Thoracic aorta (tissue), 2 donors: Measurements from ENCODE around the gene CEP104. TPM values are rescaled to one million over a fixed set of nuclear protein-coding genes. Genes with fewer than 3 reads are reported as not detected.

Source experiments
- ATAC-seq: fragments of 150-250 bp; one replicate; pipeline ENCODE4 v1.8.0; 2017; ENCODE audit warnings: low read depth; ENCODE audit not compliant: insufficient number of reproducible peaks, low FRiP score
- DNase-seq: peaks from one replicate; pipeline ENCODE4 v3.0.0-alpha.2; 2020; ENCODE audit warnings: low spot score
- H3K27ac ChIP-seq, 2 donors: fragments of 200-600 bp; sonication (generic); 1 replicate in 1 of 2; 2 replicates in 1 of 2; pipeline ENCODE4 v1.5.1; 2016; ENCODE audit warnings: mild to moderate bottlenecking in 2 of 2, moderate library complexity in 2 of 2
- H3K27me3 ChIP-seq: fragments of 200-600 bp; sonication (generic); replicated peaks from 2 replicates; pipeline ENCODE4 v1.6.0; 2016; ENCODE audit warnings: mild to moderate bottlenecking; ENCODE audit not compliant: insufficient read depth
- H3K36me3 ChIP-seq: fragments of 200-600 bp; sonication (generic); one replicate; pipeline ENCODE4 v1.5.1; 2016
- H3K4me1 ChIP-seq, 2 donors: fragments of 200-600 bp; sonication (generic); 1 replicate in 1 of 2; 2 replicates in 1 of 2; pipeline versions ENCODE4 v1.5.1 to v1.6.0; 2016; ENCODE audit warnings: low read depth in 2 of 2, mild to moderate bottlenecking in 1 of 2; ENCODE audit not compliant: control insufficient read depth in 1 of 2
- H3K4me3 ChIP-seq: fragments of 200-600 bp; sonication (generic); 2 replicates; pipeline ENCODE4 v1.5.1; 2016; ENCODE audit warnings: mild to moderate bottlenecking
- H3K9me3 ChIP-seq: fragments of 200-600 bp; sonication (generic); 2 replicates; pipeline ENCODE4 v1.5.1; 2016
- CTCF ChIP-seq: fragments of 200-600 bp; sonication (generic); IDR thresholded peaks from one replicate; pipeline ENCODE4 v1.5.1; 2019; ENCODE audit warnings: antibody characterized with exemption
- total RNA-seq, 2 donors: library from RNA; depleted of rRNA; stranded (reverse); fragments of >200 nt; gene quantifications; one replicate each; pipeline versions ENCODE4 v1.1.0 to v1.2.3, GENCODE V29; 2016

Gene CEP104
- total RNA-seq, 2 donors from 2014 or later, result 27.3 to 59.2 TPM

DNA sequence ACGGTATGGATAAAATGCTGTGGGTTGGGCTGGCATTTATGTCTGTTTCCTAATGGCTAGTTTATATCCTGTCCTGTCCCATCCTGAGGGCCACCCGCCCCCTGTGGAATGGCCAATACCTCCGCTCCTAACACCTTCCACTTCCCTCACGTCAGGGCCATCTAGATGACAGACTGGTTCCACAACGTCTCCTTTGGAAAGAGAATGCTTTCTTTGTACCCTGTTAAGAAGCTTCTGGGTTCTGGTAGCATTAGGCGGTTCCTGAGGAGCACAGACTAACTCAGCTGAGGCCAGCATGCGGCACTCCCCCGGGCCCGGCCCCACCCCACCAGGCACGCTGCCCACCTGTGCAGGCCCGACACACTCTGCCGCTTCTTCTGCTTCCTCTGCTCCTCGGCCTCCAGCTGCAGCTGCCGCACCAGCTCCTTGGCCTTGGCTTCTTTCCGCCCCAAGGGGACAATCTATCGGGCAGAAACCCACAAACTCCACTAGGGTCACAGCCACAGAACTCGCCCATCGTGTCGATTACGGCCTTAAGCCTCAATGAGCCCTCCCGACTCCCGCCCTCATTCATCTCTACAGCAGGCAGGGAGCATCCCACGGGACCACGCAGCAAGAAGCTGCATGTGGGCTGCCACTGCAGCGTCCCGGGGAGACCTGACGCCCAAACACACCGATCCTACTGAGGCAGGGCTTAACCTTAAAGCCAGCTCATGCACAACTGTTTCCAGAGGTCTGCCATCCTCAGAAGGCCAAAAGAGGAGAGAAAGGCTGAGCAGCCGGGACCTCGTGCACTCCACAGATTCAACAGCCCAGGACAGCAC, 73.1 kb downstream of the CEP104 start:
- ATAC-seq, result no peak
- Histone ChIP-seq H3K4me1 (no peaks in the 10 kb centered on the region), H3K27me3 (no peaks in the 10 kb centered on the region), H3K9me3 (no peaks in the 10 kb centered on the region), H3K36me3 (peaks cover 73% of the 10 kb centered on the region), H3K4me3 (no peak overlapping the region), H3K27ac (no peak overlapping the region)
- TF ChIP-seq CTCF, result no peak
- DNase-seq, result no peak

- no peak for TF ChIP-seq CTCF
- ATAC-seq (no peak), DNase-seq (no peak)
- Histone ChIP-seq H3K36me3 (peaks cover 53% of the 10 kb centered on the region), H3K4me1 (no peaks in the 10 kb centered on the region), H3K9me3 (no peaks in the 10 kb centered on the region), H3K27me3 (no peaks in the 10 kb centered on the region), H3K4me3 (no peak overlapping the region), H3K27ac (no peak overlapping the region)
Observed at GRCh38 chr1:3780901-3781300, 76.1 kb downstream of the CEP104 start.

DNA sequence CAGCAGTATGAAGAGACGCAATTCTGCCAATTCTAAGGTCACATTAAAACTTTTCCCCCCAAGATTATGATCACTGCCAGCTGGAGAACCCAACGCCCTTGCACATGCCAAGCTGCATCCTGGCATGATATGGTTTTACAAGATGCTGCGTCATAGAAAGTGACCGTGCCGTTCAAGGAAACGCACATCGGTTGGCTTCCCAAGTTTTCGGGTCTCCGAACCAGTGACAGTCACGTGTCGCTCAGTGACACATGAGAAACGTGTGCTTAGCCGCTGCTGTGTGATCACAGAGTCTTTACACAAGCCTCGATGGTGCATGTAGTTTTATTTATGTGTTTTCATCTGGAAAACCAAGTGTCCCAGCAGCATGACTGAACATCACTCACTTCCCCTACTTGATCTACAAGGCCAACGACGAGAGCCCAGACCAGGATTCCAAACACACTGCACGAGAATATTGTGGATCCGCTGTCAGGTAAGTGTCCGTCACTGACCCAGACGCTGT, 77.0 kb downstream of the CEP104 start:
- ATAC-seq, result no peak
- H3K4me3 ChIP-seq, result no peak overlapping the region
- no peak overlapping the region for H3K27ac ChIP-seq
- no peaks in the 10 kb centered on the region for H3K4me1 ChIP-seq
- no peak for DNase-seq
- no peaks in the 10 kb centered on the region for H3K9me3 ChIP-seq
- peaks cover 46% of the 10 kb centered on the region for H3K36me3 ChIP-seq
- TF ChIP-seq CTCF, result no peak
- H3K27me3 ChIP-seq, result no peaks in the 10 kb centered on the region

- no peak for TF ChIP-seq CTCF
Observed at GRCh38 chr1:3779265-3779911, 77.6 kb downstream of the CEP104 start.

GRCh38 chr1:3778590-3779264, 78.3 kb downstream of the CEP104 start:
- Histone ChIP-seq H3K9me3 (no peaks in the 10 kb centered on the region), H3K27me3 (no peaks in the 10 kb centered on the region), H3K4me3 (no peak overlapping the region), H3K4me1 (peaks cover 0 to 2% of the 10 kb centered on the region in 2 donors), H3K27ac (no peak overlapping the region), H3K36me3 (peaks cover 33% of the 10 kb centered on the region)
- no peak for DNase-seq
- no peak for TF ChIP-seq CTCF
- no peak for ATAC-seq

More at GRCh38 chr1:3779265-3779911, 77.6 kb downstream of the CEP104 start:
- H3K36me3 ChIP-seq, result peaks cover 40% of the 10 kb centered on the region
- DNase-seq (no peak), ATAC-seq (no peak)
- H3K4me1 ChIP-seq, result no peaks in the 10 kb centered on the region
- H3K4me3 ChIP-seq, result no peak overlapping the region
- no peak overlapping the region for H3K27ac ChIP-seq
- no peaks in the 10 kb centered on the region for H3K9me3 ChIP-seq
- no peaks in the 10 kb centered on the region for H3K27me3 ChIP-seq
